Pancreas (tissue), 10 donors: ENCODE results near the gene SLC38A1. TPM values are rescaled to one million over a fixed set of nuclear protein-coding genes. Genes with fewer than 3 reads are reported as not detected.
A peak's percentile ranks its signal among the peaks of the same experiment; 100 is the strongest.

ENCODE experiments used
- ATAC-seq, 4 donors: fragments of 200-7000 bp; cut with Tn5 transposase; one replicate each; pipeline versions ENCODE4 v1.8.0 to v1.9.1; 2020; ENCODE audit warnings: mild to moderate bottlenecking in 4 of 4, moderate library complexity in 4 of 4
- DNase-seq, 6 donors: peaks; one replicate each; pipeline ENCODE4 v3.0.0-alpha.2; 2020
- FAIRE-seq: peaks from 2 replicates; lab custom pipeline; 2012; peaks lifted over from hg19 to GRCh38; lab: Jason Lieb, UNC
- H3K27ac ChIP-seq, 4 donors: fragments of 200-600 bp; sonication (generic); 1 replicate in 3 of 4; 2 replicates in 1 of 4; pipeline versions ENCODE4 v1.5.0 to v1.8.0; 2020
- H3K27me3 ChIP-seq, 4 donors: fragments of 200-600 bp; one replicate each; pipeline ENCODE4 v1.8.0; 2021
- H3K36me3 ChIP-seq, 3 donors: fragments of 200-600 bp; sonication (generic) in 1 of 3; one replicate each; pipeline versions ENCODE4 v1.5.0 to v1.8.0; 2020 to 2021
- H3K4me1 ChIP-seq, 3 donors: fragments of 200-600 bp; one replicate each; pipeline ENCODE4 v1.8.0; 2021
- H3K4me3 ChIP-seq, 4 donors: fragments of 200-600 bp; sonication (generic) in 2 of 4; one replicate each; pipeline versions ENCODE4 v1.5.0 to v1.8.0; 2020 to 2021
- H3K9me3 ChIP-seq, 4 donors: fragments of 200-600 bp; one replicate each; pipeline ENCODE4 v1.8.0; 2021
- CTCF ChIP-seq, 4 donors: fragments of 200-600 bp; sonication (generic) in 3 of 4; IDR thresholded peaks; one replicate each; pipeline versions ENCODE4 v1.5.0 to v1.8.0; 2021; ENCODE audit warnings: antibody characterized with exemption in 4 of 4
- WGBS, 2 donors: extraction: QIAGEN DNeasy Blood & Tissue Kit; methylation state at CpG; one replicate each; pipeline ENCODE4 v1.1.7; 2013; 5-methylcytosine and 5-hydroxymethylcytosine counted together
- intact Hi-C, 3 donors: fragments of 100-400 bp; cut with DNase I; formaldehyde crosslinking; loops; one replicate each; pipeline versions ENCODE4 v1.11.1 to v1.14.2; 2022
- polyA plus RNA-seq, 2 donors: library from polyadenylated mRNA; stranded (reverse); fragments of 200-250 nt; gene quantifications; one replicate each; pipeline ENCODE4 v1.2.3, GENCODE V29; 2013
- total RNA-seq, 6 donors: library from RNA; stranded (reverse); fragmentation: NEBNext Ultra II Directional in 4 of 6; extraction: Animal tissue kit (Norgen Biotek cat#: 25700) in 4 of 6; gene quantifications; one replicate each; pipeline versions ENCODE4 v1.2.1 to v1.2.4, GENCODE V29; 2021 to 2023
- donor health status: healthy with polysubstance abuse.
- donor health status: DM: no; HTN: no; CAD: no; lungs with moderate emphysema.
- donor health status: DM: no; HTN: no; CAD: no.
- donor health status: control.
- donor health status: control.
- donor health status: Bipolar disorder and iron deficiency.
- donor health status: DM: yes; HTN: yes; CAD: no.
- donor health status: DM: no; HTN: no; CAD: no.
- donor health status: DM: no; HTN: no; CAD: no.
- donor health status: DM: yes; HTN: yes; CAD: no.

Gene SLC38A1
- total and polyA plus RNA-seq, 8 donors = 5.7 to 78.8 (median 24.3) TPM

GRCh38 chr12:46237371-46238045, 31.3 kb downstream of the SLC38A1 start:
- Histone ChIP-seq H3K36me3 (peaks cover 0 to 5% (median 0%) of the 10 kb centered on the region in 3 donors), H3K27me3 (no peaks in the 10 kb centered on the region), H3K27ac (no peak overlapping the region), H3K9me3 (no peaks in the 10 kb centered on the region), H3K4me1 (peaks cover 0 to 9% (median 5%) of the 10 kb centered on the region in 3 donors), H3K4me3 (no peak overlapping the region)
- DNase-seq (no peak), FAIRE-seq (no peak), ATAC-seq (no peak)
- no peak for TF ChIP-seq CTCF (IDR thresholded peaks at IDR 0.05)
- WGBS, 2 donors = 96% methylated on average over 3 of the region's 3 CpGs
- intact Hi-C loops = no loop called here

GRCh38 chr12:46234000-46234399, 34.8 kb downstream of the SLC38A1 start:
- no peaks in the 10 kb centered on the region for H3K27me3 ChIP-seq
- intact Hi-C loops = no loop called here
- H3K36me3 ChIP-seq = no peaks in the 10 kb centered on the region
- no peak for DNase-seq
- ATAC-seq = no peak
- H3K9me3 ChIP-seq = no peaks in the 10 kb centered on the region
- no peak for FAIRE-seq
- H3K4me3 ChIP-seq = no peak overlapping the region
- TF ChIP-seq CTCF (IDR thresholded peaks at IDR 0.05) = no peak
- 91 to 97% methylated on average over 1 of the region's 1 CpG for WGBS, 2 donors
- peaks cover 0 to 9% (median 5%) of the 10 kb centered on the region in 3 donors for H3K4me1 ChIP-seq
- no peak overlapping the region for H3K27ac ChIP-seq

GRCh38 chr12:46233423-46233822, 35.4 kb downstream of the SLC38A1 start:
- intact Hi-C loops = no loop called here
- FAIRE-seq (no peak), DNase-seq (peak in 3 of 6 donors; percentile 34 to 47 (median 36)), ATAC-seq (peak; percentile 66 to 98 (median 88))
- Histone ChIP-seq H3K36me3 (no peaks in the 10 kb centered on the region), H3K27me3 (no peaks in the 10 kb centered on the region), H3K4me1 (peaks cover 0 to 9% (median 5%) of the 10 kb centered on the region in 3 donors), H3K27ac (no peak overlapping the region), H3K9me3 (no peaks in the 10 kb centered on the region), H3K4me3 (no peak overlapping the region)
- TF ChIP-seq CTCF (IDR thresholded peaks at IDR 0.05) = no peak
- 3 to 42% methylated on average over 2 of the region's 2 CpGs for WGBS, 2 donors

- Histone ChIP-seq H3K27me3 (no peaks in the 10 kb centered on the region), H3K4me3 (no peak overlapping the region), H3K27ac (no peak overlapping the region), H3K4me1 (peaks cover 0 to 14% (median 5%) of the 10 kb centered on the region in 3 donors), H3K36me3 (no peaks in the 10 kb centered on the region), H3K9me3 (no peaks in the 10 kb centered on the region)
- intact Hi-C loops = no loop called here
- no peak for TF ChIP-seq CTCF (IDR thresholded peaks at IDR 0.05)
- FAIRE-seq (no peak), DNase-seq (no peak), ATAC-seq (no peak)
- WGBS, 2 donors = 87 to 90% methylated on average over 5 of the region's 5 CpGs
Measured at GRCh38 chr12:46230983-46231382, 37.9 kb downstream of the SLC38A1 start.

- Histone ChIP-seq H3K27me3 (no peaks in the 10 kb centered on the region), H3K4me3 (no peak overlapping the region), H3K4me1 (peaks cover 0 to 14% (median 5%) of the 10 kb centered on the region in 3 donors), H3K27ac (no peak overlapping the region), H3K9me3 (no peaks in the 10 kb centered on the region), H3K36me3 (no peaks in the 10 kb centered on the region)
- 87 to 95% methylated on average over 2 of the region's 2 CpGs for WGBS, 2 donors
- intact Hi-C loops = no loop called here
- DNase-seq (no peak), FAIRE-seq (no peak), ATAC-seq (no peak)
- TF ChIP-seq CTCF (IDR thresholded peaks at IDR 0.05) = no peak
Measured at GRCh38 chr12:46230306-46230705, 38.5 kb downstream of the SLC38A1 start.
